GM12872 (cell line): ENCODE data around the gene ZNF593.

ENCODE experiments used
- TF ChIP-seq, protein P1 (sequence below): IDR thresholded peaks from 3 replicates; pipeline ENCODE4 v1.5.1; 2011; ENCODE audit warnings: low read depth, mild to moderate bottlenecking, low read length, moderate library complexity; ENCODE audit not compliant: insufficient read depth

ZNF593 gene

GRCh38 chr1:26126321-26127084 is 43.2 kb upstream of the ZNF593 start:
- TF ChIP-seq, protein P1, sequence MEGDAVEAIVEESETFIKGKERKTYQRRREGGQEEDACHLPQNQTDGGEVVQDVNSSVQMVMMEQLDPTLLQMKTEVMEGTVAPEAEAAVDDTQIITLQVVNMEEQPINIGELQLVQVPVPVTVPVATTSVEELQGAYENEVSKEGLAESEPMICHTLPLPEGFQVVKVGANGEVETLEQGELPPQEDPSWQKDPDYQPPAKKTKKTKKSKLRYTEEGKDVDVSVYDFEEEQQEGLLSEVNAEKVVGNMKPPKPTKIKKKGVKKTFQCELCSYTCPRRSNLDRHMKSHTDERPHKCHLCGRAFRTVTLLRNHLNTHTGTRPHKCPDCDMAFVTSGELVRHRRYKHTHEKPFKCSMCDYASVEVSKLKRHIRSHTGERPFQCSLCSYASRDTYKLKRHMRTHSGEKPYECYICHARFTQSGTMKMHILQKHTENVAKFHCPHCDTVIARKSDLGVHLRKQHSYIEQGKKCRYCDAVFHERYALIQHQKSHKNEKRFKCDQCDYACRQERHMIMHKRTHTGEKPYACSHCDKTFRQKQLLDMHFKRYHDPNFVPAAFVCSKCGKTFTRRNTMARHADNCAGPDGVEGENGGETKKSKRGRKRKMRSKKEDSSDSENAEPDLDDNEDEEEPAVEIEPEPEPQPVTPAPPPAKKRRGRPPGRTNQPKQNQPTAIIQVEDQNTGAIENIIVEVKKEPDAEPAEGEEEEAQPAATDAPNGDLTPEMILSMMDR = no peak

- TF ChIP-seq, protein P1 = no peak
Observed at GRCh38 chr1:26127235-26128163, 42.2 kb upstream of the ZNF593 start.

GRCh38 chr1:26129778-26130177 is 39.9 kb upstream of the ZNF593 start:
- TF ChIP-seq, protein P1 = no peak

DNA sequence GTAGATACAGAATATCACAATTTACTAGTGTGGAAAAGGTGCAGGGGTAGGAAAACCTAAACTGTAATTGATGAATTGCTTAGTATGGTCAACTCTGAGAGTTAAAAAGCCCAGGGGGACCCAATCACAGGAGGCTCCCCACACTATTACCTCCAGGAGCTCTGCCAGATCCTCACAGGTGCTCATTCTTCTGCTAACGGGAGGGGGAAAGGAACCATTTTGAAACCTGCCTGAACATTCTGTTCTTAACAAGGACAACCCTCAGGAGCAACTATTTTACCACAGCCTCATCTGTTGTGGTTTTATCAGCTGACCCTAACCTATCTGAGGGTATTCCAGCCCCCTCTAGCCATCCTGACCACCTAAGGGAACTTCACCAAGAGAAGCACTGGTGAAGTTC is 39.0 kb upstream of the ZNF593 start:
- TF ChIP-seq, protein P1 = no peak

GRCh38 chr1:26132128-26132833 is 37.4 kb upstream of the ZNF593 start:
- TF ChIP-seq, protein P1 = no peak

- TF ChIP-seq, protein P1 = no peak
Observed at GRCh38 chr1:26132834-26133167, 36.9 kb upstream of the ZNF593 start.

DNA sequence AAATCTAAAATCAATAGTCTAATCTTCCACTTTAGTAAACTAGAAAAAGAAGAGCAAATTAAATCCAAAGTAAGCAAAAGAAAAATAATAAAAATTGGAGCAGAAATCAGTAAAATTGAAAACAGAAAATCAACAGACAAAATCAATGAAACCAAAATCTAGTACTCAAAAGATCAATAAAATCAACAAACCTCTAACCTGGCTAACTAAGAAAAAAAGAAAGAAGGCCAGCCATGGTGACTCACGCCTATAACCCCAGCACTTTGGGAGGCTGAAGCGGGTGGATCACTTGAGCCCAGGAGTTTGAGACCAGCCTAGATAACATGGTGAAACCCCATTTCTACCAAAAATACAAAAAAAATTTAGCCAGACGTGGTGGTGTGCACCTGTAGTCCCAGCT is 35.2 kb upstream of the ZNF593 start:
- TF ChIP-seq, protein P1 = no peak
